ENCODE results near the gene RPS19BP1.
"Not testable (repeated sequence)": the region's sequence is repeated elsewhere in the genome, so short reads cannot be mapped to it uniquely, and the experiment has no call there.

Gene RPS19BP1

DNA sequence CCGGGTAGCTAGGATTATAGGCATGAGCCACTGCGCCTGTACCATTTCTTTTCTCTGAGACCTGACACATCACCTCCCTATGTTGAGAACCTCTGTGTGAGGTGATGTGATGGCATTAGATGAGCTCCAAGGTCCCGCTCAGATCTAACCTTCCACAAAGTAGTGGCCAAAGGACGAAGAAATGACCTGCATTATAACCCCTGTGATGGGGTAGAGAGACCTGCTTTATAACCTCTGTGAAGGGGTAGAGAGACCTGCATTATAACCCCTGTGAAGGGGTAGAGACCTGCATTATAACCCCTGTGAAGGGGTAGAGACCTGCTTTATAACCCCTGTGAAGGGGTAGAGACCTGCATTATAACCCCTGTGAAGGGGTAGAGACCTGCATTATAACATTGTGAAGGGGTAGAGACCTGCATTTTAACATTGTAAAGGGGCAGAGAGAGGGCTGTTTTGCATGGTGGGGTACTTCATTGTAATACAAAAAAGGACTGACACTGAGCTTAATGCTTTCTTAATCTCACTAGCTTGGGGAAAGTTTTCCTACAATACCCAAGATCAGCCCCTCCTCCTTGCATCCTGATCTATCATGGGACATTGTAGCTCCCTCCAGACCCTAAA lies 21.9 kb downstream of the RPS19BP1 start:
- DNase-seq, result no peak

GRCh38 chr22:39508393-39508792 lies 24.2 kb downstream of the RPS19BP1 start:
- DNase-seq, result no peak

- not testable (repeated sequence) for DNase-seq
These were observed 25.5 kb downstream of the RPS19BP1 start for GRCh38 chr22:39507021-39507420.

GRCh38 chr22:39504071-39504470 lies 28.5 kb downstream of the RPS19BP1 start:
- DNase-seq, result no peak

GRCh38 chr22:39503630-39504029 lies 28.9 kb downstream of the RPS19BP1 start:
- DNase-seq, result no peak

DNA sequence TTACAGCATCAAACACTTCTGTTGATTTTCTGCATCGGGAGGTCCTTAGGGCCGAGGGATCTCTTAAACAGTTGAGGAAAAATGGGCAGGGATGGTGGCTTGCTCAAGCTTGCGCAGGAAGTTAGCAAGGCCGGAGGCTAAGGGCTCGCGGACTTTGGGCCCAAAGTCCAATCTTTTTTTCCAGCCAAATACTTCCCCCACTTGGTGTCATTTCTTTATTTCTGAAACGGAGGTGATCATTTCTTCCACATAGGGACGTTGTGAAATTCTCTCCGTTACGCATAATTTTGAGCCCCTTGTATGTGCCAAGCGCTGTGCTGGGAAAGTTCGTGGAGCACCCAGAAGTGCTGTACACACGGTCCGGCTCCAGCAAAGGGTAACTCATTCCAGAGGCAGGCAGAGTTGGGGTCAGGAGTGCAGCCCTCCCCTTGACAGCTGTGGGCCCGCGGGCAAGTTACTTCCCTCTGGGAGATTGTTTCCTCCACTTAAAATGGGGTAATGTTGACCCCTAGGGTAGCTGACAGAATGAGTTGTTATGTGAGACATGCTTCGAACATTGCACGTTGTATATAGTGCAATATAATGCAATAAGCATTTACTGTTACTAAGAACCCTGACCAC lies 29.6 kb downstream of the RPS19BP1 start:
- DNase-seq, result no peak

- peak; percentile 98 for DNase-seq
These were observed 30.3 kb downstream of the RPS19BP1 start, which contains the start of gene MIEF1 for GRCh38 chr22:39502109-39502788. Gene MIEF1, plus strand, starts transcription at chr22:39502290. Its CDS starts 9,005 bp downstream, at chr22:39511295.

GRCh38 chr22:39501644-39502108 lies 30.9 kb downstream of the RPS19BP1 start:
- no peak for DNase-seq

DNA sequence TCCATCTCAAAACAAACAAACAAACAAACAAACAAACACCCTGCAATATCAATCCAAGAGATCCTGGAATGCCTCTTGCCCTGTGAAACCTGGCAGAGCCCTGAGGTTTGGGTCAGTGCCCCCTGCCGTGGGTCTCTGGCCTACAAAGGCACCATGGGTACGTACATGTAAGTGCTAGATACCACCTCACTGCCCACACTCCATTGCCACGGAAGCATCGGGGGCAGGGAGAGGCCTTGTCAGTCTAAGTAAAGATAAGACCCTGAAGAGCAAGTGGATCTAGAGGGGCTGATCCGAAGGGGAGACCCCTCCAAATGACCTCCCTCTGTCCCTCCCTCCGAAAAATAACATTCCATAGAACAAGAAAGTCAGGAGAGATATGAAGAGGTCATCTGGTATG lies 32.4 kb downstream of the RPS19BP1 start:
- DNase-seq, result no peak

DNA sequence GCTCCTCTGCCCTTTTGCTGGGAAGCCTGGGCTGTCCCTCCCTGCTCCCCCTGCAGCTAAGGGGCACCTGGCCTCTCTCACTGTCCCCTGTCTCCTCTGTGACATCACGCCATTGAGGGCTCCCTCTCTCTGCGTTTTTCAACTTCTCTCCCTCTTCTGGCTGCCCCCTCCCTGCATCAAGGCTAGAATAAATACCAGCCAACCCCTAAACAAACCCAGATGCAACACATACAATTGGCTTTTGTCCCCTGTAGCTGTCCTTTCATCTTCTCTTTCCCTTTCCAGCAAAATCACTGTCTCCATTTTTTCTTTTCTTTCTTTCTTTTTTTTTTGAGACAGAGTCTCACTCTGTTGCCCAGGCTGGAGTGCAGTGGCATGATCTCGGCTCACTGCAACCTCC lies 33.7 kb downstream of the RPS19BP1 start:
- DNase-seq, result peak; percentile 46

DNA sequence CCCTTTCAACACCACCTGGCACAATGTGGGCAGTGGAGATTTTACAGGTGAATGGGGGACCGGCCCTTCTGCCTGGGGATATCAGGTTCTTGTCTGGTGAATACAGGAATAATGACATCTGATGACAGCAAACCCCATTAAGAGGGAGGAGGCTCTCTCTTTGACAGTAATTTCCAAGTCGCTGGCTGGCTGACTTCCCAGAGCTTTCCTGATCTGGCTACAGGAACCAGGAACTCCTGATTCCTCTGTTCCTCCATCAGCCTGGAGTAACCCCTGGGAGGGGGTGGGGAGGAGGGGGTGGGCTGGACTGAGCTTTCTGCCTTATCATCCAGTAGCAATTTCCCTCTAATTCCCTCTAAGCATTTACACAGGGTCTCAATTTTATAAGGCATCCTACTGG lies 34.2 kb downstream of the RPS19BP1 start:
- DNase-seq, result peak; percentile 30

DNA sequence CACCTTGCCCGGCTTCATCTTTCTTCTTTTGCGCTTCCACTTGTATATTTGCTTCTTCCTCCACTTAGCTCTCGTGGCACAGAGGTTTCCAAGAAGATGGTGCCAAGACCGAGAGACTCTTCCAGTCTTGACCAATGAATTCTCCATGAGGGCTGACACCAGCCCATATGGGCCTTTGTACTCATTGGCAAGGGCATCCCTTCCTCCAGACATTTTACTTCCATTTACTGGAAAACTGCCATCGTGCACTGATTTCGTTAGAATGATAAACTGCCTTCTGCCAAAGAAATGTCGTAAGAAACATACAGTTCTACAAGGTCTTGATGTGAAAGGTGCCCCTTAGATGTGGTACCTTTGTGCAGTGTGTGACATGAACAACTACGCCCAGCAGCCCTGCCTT lies 35.1 kb downstream of the RPS19BP1 start:
- no peak for DNase-seq

DNA sequence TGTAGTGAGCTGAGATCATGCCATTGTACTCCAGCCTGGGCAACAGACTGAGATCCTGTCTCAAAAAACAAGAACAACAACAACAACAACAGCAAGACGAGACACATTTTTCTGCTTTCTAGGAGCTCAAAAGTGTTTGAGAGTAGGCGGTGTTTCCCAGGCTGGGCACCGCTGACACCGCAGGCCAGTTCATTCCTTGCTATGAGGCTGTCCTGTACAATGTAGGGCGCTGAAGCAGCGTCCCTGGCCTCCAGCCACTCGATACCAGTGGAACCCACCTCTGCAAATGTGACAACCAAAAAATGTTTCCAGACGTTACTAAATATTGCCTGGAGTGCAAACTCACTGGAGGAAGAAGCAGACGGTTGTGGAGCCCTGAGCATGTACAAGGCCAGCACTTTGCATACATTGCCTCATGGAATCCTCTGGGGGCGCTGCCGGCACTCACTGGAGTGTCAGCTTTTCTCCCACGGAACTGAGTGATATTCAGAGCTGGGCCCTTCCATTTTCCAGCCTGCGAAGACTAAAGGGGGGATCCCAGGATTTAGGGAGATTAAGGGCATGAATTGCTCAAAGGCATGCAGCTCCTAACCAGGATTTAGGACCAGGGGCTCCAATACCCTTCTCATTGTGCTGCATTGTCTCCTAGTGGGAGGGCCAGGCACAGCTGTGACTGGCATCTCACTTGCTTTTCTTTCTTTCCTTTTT lies 36.3 kb downstream of the RPS19BP1 start:
- peak; percentile 84 for DNase-seq

GRCh38 chr22:39494471-39495120 lies 38.0 kb downstream of the RPS19BP1 start:
- no peak for DNase-seq

DNA sequence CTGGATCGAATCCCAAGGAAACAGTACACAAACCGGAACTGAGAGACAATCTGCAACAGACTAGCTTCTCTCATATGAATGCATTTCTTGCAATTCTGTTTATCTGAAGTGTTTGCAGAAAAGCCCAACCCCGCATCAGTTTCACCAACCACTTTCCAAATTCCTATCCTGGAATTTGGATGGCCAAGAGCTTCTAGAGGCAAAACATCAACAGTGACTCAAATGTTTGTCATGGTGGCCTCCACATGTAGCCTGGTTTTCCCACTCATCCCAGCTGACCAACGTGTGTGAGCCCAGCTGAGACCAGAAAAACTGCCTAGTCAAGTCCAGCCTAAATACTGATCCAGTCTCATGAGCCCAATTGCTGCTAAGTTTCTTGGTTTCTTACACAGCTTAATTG lies 38.8 kb downstream of the RPS19BP1 start:
- DNase-seq, result no peak

DNA sequence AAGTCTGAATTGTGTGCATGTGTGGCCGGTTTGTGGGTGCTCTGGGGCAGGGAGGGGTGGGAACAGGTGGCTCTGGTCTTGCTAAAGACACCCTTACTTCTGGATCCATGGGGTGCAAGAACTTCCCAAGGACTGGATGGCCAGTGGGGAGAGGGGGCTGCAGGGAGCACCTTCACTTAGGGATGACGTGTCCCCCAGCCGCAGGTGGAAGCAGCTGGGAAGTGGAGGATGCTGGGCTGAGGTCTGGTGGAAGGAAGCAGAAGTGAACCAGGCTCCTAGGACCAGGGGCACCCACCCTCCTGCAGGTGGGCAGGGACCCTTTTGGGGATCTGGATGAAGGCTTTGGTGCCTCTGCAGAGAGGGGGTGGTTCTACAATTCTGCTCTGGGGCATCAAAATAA lies 40.4 kb downstream of the RPS19BP1 start:
- DNase-seq, result no peak

- DNase-seq, result no peak
These were observed 40.9 kb downstream of the RPS19BP1 start for GRCh38 chr22:39491696-39492095.

GRCh38 chr22:39490966-39491680 lies 41.4 kb downstream of the RPS19BP1 start:
- no peak for DNase-seq

DNA sequence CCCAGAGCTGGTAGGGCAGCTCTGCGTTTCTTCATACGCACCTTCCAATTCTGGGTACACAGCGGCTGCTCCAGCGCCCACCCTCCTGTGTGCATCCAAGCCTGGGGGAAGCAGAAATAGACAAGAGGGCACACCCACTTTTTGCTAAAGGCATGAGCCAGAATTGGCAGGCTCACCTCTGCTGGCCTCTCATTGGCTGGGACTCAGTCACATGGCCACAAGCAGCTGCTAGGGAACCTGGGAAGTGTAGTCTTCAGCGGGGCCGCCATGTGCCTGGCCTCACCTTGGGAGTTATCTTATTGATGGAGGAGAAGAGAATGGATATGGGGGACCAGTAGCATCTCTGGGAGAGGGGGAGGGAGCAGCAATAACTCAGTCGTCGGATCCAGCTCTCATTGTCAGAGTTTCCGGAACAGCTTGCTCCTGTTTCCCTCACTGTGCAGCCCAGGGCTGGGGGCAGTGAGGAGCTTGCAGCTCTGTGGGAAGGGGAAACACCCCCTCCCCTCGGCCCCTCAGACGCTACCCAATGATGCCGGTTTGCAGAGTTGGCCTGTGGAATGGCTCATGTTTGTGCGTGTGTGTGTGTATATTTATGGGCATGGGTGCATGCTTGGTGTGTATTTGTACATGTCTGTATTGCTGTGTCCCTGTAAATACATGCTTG lies 42.3 kb downstream of the RPS19BP1 start:
- DNase-seq, result peak; percentile 74

GRCh38 chr22:39489094-39490068 lies 43.2 kb downstream of the RPS19BP1 start:
- DNase-seq, result no peak

All from midbrain (tissue), 1 donor.